ENCODE data around the gene RGMB. TPM values are rescaled to one million over a fixed set of nuclear protein-coding genes. Genes with fewer than 3 reads are reported as not detected.

RGMB gene
- total RNA-seq, 1 experiment from 2014 or later = 105 TPM

- DNase-seq (ENCODE audit: low read depth) = peak; percentile 62
Observed at GRCh38 chr5:98827161-98827560, 53.7 kb downstream of the RGMB start.

GRCh38 chr5:98827588-98828284 lies 54.3 kb downstream of the RGMB start:
- no peak for DNase-seq (ENCODE audit: low read depth)

GRCh38 chr5:98836175-98836574 lies 62.7 kb downstream of the RGMB start:
- no peak for DNase-seq (ENCODE audit: low read depth)

- DNase-seq (ENCODE audit: low read depth) = no peak
Observed at GRCh38 chr5:98839469-98840383, 66.3 kb downstream of the RGMB start.

GRCh38 chr5:98840946-98841345 lies 67.5 kb downstream of the RGMB start:
- DNase-seq (ENCODE audit: low read depth) = no peak

GRCh38 chr5:98843481-98843880 lies 70.0 kb downstream of the RGMB start:
- peak; percentile 9 for DNase-seq (ENCODE audit: low read depth)

GRCh38 chr5:98844865-98845264 lies 71.4 kb downstream of the RGMB start:
- DNase-seq (ENCODE audit: low read depth) = no peak

- DNase-seq (ENCODE audit: low read depth) = no peak
Observed at GRCh38 chr5:98845878-98846277, 72.4 kb downstream of the RGMB start.

Other genes with a start within 250 kb of the RGMB start
- 33.7 and 43.3 TPM in 2 replicates for gene CHD1, start 155.3 kb downstream of the RGMB start, total RNA-seq (2014; rRNA removed)